RPMI8226 (cell line): ENCODE data around the gene GRIK2.
"Not testable (repeated sequence)": the region's sequence is repeated elsewhere in the genome, so short reads cannot be mapped to it uniquely, and the experiment has no call there.

ENCODE experiments used
- DNase-seq: peaks from one replicate; pipeline ENCODE4 v3.0.0-alpha.2; 2015

GRIK2 gene

DNA sequence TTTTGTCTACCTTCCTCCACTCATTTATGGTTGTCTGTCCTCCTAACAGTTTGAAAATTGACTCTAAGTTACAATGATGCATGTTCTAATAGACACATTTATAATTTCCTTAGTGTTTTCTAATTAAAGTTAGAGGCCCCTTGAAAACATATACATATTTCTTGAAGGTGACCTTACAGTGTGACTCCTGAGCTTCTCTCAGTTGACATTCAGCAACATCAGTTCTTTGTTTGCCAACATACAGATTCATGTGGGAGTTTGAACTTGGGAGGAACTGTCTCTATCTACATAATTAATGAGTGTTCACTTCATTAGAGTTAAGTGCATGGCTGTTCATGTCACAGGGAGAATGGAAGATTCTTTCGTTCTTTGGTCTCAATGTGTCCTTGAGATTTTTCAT lies 658.2 kb downstream of the GRIK2 start:
- DNase-seq: no peak

DNA sequence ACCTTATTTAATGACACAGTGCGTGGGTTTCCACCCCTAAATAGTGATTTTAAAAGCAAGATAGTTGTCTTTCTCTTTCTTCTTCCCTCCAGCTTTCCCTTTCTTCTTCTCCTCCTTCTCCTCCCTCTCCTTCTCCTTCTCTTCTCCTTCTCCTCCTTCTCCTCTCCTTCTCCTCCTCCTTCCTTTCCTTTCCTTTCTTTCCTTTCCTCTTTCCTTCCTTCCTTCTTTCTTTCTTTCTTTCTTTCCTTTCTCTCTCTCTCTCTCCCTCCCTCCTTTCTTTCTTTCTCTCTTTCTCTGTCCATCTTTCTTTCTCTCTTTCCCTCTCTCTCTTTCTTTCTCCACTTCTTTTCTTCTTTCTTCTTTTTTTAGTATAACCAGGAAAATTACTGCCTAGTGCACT lies 670.6 kb downstream of the GRIK2 start:
- DNase-seq: no peak

DNA sequence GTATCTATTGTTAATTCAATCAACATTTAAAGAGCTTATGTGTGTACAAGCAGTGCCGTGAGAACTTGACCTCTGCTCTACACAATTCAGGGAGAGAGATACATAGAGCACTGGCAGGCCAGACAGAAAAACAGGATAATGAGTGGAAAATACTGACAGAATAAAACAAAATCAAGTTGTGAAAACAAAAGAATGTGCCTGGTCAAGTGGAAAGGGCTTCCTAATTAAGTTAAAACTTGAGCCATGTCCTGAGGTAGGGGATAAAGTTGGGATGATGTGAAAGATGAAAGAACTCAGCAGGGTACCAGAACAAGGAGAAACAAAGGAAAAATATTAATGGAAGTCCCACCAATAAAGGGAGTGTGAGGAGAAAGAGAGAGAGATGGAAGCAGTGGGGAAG lies 672.8 kb downstream of the GRIK2 start:
- no peak for DNase-seq

DNA sequence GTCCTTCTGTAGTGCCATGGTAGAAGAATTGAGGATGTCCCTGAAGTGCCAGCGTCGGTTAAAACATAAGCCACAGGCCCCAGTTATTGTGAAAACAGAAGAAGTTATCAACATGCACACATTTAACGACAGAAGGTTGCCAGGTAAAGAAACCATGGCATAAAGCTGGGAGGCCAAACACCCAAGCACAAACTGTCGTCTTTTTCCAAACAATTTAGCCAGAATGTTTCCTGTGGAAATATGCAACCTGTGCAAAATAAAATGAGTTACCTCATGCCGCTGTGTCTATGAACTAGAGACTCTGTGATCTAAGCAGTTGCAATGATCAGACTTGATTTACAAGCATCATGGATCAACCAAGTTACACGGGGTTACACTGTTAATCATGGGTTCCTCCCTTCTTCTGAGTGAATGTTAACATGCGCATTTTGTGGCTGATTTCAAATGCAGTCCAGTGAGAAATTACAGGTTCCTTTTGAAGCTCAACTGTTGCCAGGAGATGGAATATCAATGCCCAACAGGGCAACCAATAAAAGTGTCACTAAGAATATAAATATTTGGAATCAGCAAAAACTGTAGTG lies 674.9 kb downstream of the GRIK2 start:
- DNase-seq: no peak

DNA sequence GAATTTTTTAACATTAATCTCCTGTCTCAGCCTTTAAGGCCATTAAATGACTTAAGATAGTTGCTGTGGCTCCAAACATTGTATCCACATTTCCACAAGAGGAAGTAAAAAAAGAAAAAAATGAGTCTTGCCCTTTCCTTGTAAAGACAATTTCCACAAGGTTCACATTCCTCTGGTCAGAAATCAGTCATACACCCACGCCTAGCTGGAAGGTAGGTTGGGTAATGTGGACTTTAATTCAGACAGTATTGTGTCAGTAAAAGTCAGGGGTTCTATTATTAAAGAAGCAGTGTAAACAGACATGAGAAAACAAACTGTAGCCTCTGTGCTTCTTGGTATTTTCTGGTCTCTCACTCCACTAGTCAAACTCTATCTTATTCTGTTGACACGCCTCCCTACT lies 682.0 kb downstream of the GRIK2 start:
- no peak for DNase-seq

DNA sequence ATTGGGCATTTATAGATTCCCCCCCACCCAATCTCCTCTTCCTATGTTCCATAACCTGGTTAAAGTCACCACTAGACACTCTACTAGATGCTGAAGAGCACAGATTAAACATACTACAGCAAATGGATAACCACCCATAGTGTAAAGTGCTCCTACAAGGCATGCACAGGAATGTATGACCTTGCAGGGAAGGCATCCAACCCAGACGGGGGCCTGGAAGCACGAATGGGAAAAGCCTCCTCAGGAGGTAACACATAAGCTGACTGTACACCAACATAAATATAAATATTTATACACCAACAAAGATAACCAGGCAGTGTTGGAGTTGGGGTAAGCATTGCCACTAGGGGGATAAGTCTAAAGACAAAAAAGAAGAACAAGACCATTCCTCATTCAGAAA lies 691.7 kb downstream of the GRIK2 start:
- DNase-seq: no peak

DNA sequence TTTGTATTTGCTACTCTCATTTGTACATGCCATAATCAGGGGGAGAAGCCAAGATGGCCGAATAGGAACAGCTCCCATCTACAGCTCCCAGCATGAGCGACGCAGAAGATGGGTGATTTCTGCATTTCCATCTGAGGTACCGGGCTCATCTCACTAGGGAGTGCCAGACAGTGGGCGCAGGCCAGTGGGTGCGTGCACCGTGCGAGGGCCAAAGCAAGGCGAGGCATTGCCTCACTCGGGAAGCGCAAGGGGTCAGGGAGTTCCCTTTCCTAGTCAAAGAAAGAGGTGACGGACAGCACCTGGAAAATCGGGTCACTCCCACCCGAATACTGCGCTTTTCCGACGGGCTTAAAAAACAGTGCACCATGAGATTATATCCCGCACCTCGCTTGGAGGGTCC lies 694.7 kb downstream of the GRIK2 start:
- DNase-seq: not testable (repeated sequence)

DNA sequence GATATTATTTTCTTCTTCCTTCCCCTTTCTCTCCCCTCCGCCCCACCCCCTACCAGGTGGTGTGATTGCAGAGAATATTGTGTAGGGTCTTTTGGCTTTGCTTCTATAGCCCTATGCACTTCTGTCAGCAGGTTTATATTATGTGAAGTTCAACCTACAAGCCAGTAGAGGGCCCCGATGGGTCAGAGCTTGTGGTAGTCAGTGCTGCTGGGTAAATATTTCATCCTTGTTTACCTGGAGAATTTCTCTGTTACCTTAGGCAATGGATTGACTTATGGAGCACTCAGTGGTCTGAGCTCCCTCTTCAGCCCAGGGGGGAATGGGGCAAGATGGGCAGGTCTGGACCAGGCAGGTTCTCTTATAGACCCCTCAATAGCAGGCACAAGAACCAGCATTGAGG lies 720.9 kb downstream of the GRIK2 start:
- no peak for DNase-seq

DNA sequence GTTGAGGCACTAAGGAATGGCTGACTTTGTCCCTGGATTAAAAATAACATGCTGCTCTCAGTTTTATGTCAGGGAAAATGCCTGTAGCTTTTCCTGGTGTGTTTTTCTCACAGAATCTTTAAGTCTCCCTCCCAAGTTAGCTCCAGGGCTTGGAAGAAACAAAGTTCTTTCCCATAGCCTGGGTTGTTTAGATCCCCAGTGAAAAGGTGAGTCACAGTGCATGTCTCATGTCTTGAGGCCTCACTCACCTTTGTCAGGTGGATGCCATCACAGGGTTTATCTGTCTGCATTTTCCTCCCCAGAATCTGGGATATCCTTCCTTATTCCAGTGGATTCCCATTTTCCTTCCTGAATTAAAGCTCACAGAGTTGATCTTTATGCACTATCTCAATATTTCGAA lies 722.4 kb downstream of the GRIK2 start:
- no peak for DNase-seq

DNA sequence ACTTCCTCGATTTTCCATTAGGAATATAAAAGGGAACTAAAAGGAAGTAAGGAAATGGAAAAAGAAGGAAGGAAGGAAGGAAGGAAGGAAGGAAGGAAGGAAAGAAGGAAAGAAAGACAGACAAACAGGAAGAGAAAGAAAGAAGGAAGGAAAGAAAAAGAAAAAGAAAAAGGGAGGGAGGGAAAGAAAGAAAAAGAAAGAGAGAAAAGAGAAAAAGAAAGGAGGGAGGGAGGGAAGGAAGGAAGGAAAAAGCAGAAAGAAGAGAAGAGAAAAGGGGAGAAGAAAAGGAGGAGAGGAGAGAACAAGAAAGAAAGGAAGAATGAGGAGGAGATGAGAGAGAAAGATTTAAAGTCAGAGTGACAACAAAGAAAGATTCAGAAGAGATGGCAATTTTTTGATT lies 724.5 kb downstream of the GRIK2 start:
- no peak for DNase-seq
